Hematopoietic multipotent progenitor cell treated with erythropoietin and hydrocortisone succinate and interleukin-3 and kit ligand, for 15 days (in vitro differentiated cells): ENCODE data around the gene CHST8.

Source experiments
- DNase-seq: peaks from one replicate; pipeline ENCODE4 v3.0.0-alpha.2; 2015; ENCODE audit warnings: low spot score

Gene CHST8

DNA sequence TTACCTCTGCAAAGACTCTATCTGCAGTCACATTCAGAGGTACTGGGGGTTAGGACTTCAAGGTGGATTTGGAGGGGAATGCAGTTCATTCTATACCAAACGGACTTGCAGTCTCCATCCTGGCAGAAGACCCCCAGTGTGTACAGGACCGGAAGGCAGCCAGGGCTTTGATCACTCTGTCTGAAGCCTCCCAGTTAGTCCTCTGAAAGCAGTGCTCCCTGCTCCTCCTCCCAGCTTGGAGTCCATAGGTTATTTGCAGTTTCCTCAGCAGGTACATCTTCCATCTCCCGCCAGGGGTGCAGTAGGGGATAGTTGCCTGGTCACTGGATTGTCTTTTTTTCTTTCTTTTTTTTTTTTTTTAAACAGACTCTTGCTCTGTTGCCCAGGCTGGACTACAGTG, 96.1 kb downstream of the CHST8 start:
- DNase-seq: no peak

DNA sequence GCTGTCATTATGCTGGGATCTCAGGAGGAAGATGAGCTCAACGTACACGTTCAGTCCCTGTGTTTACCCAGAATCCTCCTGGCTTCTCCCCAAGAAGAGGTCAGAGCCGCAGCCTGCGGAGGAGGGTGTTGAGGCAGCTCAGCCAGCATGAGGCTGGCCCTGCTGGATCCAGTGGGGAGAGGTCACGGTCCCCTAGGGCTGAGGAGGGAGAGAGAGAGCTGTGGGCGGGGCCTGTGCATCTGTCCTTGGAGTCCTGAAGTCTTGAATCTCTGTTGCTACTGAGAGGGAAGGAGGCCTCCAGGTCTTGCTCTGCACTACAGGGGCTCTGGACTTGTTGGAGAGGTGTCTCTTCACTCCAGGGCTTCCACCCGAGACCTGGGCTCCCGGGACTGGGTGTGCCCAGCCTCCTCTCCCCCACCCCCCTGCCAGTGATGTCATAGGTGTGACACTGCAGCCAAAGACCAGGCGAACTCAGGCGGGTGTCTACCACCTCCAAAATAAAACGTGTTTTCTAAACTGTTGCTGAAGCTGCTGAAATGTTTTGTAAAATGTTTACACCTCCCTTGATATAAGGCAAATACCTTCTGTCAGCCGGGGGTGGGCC, 97.0 kb downstream of the CHST8 start:
- no peak for DNase-seq

- DNase-seq: no peak
Measured at GRCh38 chr19:33719366-33720154, 97.8 kb downstream of the CHST8 start.

GRCh38 chr19:33720155-33720493, 98.4 kb downstream of the CHST8 start:
- no peak for DNase-seq

DNA sequence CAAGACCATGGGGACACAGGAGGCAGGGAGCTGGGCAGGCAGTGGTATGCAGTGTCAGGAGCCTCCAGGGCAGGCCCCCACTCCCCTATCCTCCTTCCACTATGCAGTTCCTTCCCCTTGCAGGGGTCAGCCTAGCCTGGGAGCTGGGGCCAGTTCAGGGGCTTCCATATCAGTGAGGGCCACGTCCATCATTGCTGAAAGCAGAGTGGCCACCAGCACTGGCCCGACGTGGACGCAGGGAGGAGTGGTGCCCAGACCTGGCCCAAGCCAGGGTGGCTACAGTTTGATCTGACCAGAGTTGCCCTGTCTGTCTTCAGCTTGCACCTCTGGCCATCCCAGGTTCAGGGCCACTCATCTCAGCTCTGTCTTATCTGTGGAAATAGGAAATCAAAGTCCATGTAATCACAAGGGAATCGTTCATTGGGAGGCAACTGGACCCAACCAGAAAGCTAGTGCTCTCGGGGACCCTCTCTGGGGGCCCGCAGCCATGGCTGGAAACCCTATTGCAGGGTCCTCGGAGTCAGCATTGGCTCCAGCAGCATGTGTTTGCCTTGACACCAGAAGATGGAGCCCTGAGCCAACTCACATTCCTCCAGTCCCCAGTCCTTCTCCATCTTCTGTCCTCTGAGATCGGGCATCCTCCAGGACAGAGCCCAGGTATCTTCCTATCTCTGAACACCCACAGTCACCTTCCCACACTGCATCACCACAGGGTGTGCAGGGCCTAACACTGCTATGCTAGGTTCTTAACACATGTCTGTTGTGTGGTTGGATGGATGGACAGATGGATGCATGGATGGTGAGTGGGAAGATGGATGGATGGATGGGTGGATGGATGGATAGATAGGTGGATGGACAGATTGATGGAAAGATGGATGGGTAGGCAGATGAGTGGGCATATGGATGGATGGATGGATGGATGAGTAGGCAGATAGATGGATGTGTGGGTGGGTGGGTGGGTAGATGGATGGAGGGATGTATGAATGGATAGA, 99.2 kb downstream of the CHST8 start:
- DNase-seq: no peak

- no peak for DNase-seq
Measured at GRCh38 chr19:33721735-33722297, 100.1 kb downstream of the CHST8 start.

GRCh38 chr19:33722456-33723239, 100.9 kb downstream of the CHST8 start:
- no peak for DNase-seq

- no peak for DNase-seq
Measured at GRCh38 chr19:33723512-33723911, 101.8 kb downstream of the CHST8 start.

DNA sequence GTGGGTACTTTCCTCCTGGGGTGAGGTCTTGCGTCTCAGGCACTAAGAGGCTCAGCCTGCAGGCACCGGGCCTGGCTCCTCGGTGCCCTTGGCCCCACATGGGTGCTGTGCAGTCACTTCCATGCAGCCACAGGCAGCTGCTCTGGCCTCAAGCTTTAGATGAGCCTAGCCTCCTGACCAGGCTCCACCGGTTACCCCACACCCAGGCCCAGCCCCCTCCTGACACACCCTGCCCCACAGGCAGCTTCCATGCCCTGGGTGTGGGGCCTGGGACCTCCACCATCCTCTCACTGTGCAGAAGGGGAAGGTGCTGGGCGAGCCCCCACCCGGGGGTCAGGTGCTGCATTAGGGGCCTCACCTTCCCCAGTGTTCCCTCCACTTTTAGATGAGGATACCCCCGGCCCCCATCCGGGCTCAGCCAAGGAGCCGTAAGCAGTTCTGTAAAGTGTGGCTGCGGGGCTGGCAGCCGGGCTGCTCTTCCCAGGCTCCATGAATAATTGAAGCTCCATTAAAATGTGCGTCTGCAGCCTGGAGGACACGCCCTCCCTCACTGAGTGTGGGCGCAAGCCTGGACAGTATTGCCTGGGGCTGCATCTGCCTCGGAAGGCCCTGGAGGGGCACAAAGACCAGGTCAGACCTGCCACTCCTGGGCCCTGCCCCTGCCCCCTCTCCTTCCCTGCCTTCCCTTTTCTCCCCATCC, 102.4 kb downstream of the CHST8 start:
- no peak for DNase-seq

- no peak for DNase-seq
Measured at GRCh38 chr19:33724721-33725060, 102.9 kb downstream of the CHST8 start.

GRCh38 chr19:33725567-33725966, 103.8 kb downstream of the CHST8 start:
- DNase-seq: no peak

GRCh38 chr19:33726756-33727155, 105.0 kb downstream of the CHST8 start:
- DNase-seq: no peak

DNA sequence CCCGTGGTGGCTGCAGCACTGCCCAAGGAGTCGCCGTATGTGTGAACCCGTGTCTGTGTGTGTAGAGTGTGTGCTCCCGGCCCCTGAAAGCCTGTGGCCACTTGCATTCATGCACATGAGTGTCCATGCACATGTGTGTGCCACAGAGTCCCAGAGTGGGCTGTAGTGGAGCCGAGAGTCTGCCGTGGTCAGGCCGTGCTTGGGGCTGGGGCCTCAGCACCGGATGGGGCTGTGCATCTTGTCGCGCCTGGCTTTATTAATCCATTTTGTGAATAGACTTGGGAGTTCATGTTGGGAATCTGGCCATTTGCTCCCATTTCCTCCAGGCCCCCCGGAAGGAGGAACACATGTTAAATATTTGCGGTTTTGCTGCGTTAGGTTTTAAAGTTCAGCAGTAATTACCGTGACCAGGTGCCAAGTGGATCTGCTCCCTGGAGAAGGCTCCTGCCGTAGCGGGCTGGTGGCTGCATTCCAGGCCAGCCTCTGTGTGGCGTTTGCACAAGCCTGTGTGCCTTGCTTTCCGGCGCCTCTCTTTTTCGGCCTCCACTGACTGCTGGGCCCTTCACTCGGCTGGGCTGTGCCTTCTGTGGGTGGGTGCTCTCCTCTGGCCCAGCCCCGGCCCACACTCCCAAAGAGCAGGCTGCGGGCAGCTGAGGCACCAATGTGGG, 105.7 kb downstream of the CHST8 start:
- DNase-seq: no peak

DNA sequence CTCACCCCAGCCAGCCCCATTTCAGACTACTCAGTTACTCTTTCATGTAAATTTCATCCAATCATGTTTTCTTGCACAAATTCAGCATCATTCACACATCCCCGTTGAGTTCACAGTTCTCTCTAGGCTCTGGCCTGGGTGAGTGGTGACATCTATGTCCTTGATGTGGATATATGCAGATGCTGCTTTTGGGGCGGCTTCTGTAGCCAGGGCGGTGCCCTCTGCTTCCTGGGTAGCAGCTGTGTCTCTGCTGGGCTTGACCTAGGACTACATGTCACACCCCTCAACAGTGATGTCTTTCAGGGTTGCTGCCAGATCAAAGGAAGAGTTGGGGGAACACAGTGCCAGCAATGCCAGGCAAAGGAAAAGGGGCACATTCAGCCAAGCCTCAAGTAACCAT, 106.4 kb downstream of the CHST8 start:
- DNase-seq: no peak

- no peak for DNase-seq
Measured at GRCh38 chr19:33730858-33731607, 109.3 kb downstream of the CHST8 start.

- no peak for DNase-seq
Measured at GRCh38 chr19:33731881-33732280, 110.1 kb downstream of the CHST8 start.

DNA sequence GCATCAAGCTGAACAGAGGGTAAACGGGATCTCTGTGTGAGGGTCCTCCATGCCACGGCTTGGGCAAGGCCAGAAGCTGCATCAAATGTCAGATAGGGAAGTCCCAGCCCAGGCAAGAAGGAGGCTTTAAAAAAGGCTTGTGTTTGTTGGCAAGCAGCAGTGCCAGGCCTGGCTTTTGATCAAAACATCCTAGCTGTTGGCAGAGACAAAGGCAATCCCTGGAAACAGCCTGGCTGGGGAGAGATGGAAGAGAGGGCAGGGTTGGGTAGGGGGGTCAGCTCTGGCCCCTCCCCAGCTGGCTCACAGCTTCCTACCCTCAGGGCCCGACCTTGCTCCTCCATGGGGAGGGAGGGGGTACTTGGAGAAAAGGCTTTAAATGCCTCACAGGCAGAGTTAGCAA, 113.2 kb downstream of the CHST8 start:
- no peak for DNase-seq

DNA sequence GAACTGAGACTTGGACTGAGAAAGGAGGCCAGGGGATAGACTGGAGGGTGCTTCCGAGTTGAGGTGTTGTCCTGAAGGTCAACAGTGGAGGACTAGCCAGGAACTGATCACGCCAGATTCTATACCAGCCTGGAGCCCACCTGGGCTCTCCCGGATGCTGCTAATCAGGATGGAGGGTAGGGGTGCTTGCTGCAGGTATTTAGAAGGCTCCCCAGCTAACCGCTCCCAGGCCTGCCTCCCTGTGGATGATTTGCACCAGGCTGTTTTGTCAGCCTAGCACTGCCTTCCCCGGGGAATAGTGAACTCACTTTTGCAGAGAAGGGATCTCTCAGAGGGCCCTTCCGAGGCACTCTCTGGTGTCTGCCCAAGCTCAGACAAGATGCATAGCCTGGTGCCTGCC, 114.4 kb downstream of the CHST8 start:
- DNase-seq: no peak

DNA sequence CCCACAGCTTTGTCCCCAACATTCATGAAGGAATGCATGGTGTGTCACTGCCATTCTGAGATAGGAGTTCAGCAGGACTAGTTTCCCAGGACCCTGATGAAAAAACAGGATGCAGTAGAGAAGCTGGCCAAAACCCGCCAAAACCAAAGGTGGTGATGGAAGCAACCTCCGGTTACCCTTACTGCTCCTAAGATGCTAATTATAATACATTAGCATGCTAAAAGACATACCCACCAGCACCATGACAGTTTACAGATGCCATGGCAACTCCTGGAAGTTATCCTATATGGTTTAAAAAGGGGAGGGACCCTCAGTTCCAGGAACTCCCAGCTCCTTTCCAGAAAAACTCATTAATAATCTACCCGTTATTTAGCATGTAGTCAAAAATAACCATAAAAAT, 115.0 kb downstream of the CHST8 start:
- DNase-seq: no peak
